ENCODE data around the gene ENPP7. TPM values are rescaled to one million over a fixed set of nuclear protein-coding genes. Genes with fewer than 3 reads are reported as not detected.

Gene ENPP7
- total RNA-seq, 2 experiments from 2014 or later, result 0.14 TPM; not detected in 1

GRCh38 chr17:79695797-79696609 lies 34.7 kb upstream of the ENPP7 start:
- no peaks in the 10 kb centered on the region for H3K9me3 Mint-ChIP-seq
- H3K4me1 Mint-ChIP-seq, result peaks cover 2% of the 10 kb centered on the region
- peaks cover 10% of the 10 kb centered on the region for H3K27me3 Mint-ChIP-seq
- POLR2A ChIA-PET, result no interaction called here
- H3K4me3 Mint-ChIP-seq, result no peak overlapping the region
- DNase-seq (no peak), ATAC-seq (ENCODE audit: low read depth) (no peak)
- H3K27ac Mint-ChIP-seq, result no peak overlapping the region
- no peaks in the 10 kb centered on the region for H3K36me3 Mint-ChIP-seq

- DNase-seq, result no peak
- H3K27ac Mint-ChIP-seq, result no peak overlapping the region
- H3K27me3 Mint-ChIP-seq, result peaks cover 10% of the 10 kb centered on the region
- ATAC-seq (ENCODE audit: low read depth), result no peak
- no peak overlapping the region for H3K4me3 Mint-ChIP-seq
- POLR2A ChIA-PET, result no interaction called here
- H3K4me1 Mint-ChIP-seq, result peaks cover 2% of the 10 kb centered on the region
- H3K36me3 Mint-ChIP-seq, result no peaks in the 10 kb centered on the region
- no peaks in the 10 kb centered on the region for H3K9me3 Mint-ChIP-seq
Observed at GRCh38 chr17:79696610-79696982, 34.1 kb upstream of the ENPP7 start.

DNA sequence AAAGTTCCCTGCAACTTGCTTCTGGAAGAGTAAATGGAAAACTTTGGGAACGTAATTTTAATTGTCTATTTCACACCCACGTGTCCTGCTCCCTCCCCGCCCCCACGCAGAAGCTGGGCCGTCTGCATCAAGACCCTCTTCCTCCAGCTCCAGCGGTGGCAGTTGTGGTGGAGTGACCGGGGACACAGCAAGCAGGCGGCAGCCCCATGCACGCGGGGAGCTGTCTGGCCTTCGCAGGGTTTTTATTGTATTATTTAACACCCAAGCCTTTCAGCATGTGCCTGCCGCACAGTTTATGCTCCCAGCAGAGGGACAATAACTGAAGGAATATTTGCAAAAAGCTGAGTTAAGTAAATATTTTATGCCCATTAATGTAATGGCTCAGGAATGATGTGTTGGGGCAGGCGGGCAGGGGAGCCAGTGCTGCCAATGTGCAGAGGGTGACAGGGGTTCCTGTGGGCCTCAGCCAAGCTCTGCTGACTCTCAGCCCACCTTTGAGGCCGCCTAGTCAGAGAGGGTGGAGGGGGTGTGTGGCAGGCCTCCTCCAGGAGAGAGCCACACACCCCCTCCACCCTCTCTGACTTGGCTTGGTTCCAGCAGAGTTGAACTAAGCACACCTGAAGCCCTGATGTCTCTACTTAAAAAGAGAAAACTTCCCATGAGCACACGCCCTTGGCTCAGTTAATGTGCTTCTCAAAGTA lies 32.4 kb upstream of the ENPP7 start:
- Mint-ChIP-seq H3K9me3 (no peaks in the 10 kb centered on the region), H3K4me1 (peaks cover 2% of the 10 kb centered on the region), H3K4me3 (no peak overlapping the region), H3K36me3 (no peaks in the 10 kb centered on the region), H3K27me3 (peaks cover 10% of the 10 kb centered on the region), H3K27ac (no peak overlapping the region)
- no peak for DNase-seq
- POLR2A ChIA-PET, result no interaction called here
- ATAC-seq (ENCODE audit: low read depth), result no peak

- no peak for DNase-seq
- no peak overlapping the region for H3K27ac Mint-ChIP-seq
- no peaks in the 10 kb centered on the region for H3K9me3 Mint-ChIP-seq
- H3K4me3 Mint-ChIP-seq, result no peak overlapping the region
- H3K36me3 Mint-ChIP-seq, result no peaks in the 10 kb centered on the region
- H3K27me3 Mint-ChIP-seq, result peaks cover 10% of the 10 kb centered on the region
- POLR2A ChIA-PET, result no interaction called here
- peaks cover 2% of the 10 kb centered on the region for H3K4me1 Mint-ChIP-seq
- no peak for ATAC-seq (ENCODE audit: low read depth)
Observed at GRCh38 chr17:79699386-79700036, 31.2 kb upstream of the ENPP7 start.

- Mint-ChIP-seq H3K27me3 (peaks cover 10% of the 10 kb centered on the region), H3K9me3 (no peaks in the 10 kb centered on the region), H3K4me3 (no peak overlapping the region), H3K36me3 (no peaks in the 10 kb centered on the region), H3K4me1 (peaks cover 2% of the 10 kb centered on the region), H3K27ac (no peak overlapping the region)
- DNase-seq (no peak), ATAC-seq (ENCODE audit: low read depth) (no peak)
- POLR2A ChIA-PET, result no interaction called here
Observed at GRCh38 chr17:79700592-79700991, 30.2 kb upstream of the ENPP7 start.

- DNase-seq (no peak), ATAC-seq (ENCODE audit: low read depth) (no peak)
- Mint-ChIP-seq H3K4me1 (peaks cover 2% of the 10 kb centered on the region), H3K27me3 (peaks cover 2% of the 10 kb centered on the region), H3K27ac (no peak overlapping the region), H3K4me3 (no peak overlapping the region), H3K36me3 (no peaks in the 10 kb centered on the region), H3K9me3 (no peaks in the 10 kb centered on the region)
- POLR2A ChIA-PET, result no interaction called here
Observed at GRCh38 chr17:79702034-79702433, 28.7 kb upstream of the ENPP7 start.

DNA sequence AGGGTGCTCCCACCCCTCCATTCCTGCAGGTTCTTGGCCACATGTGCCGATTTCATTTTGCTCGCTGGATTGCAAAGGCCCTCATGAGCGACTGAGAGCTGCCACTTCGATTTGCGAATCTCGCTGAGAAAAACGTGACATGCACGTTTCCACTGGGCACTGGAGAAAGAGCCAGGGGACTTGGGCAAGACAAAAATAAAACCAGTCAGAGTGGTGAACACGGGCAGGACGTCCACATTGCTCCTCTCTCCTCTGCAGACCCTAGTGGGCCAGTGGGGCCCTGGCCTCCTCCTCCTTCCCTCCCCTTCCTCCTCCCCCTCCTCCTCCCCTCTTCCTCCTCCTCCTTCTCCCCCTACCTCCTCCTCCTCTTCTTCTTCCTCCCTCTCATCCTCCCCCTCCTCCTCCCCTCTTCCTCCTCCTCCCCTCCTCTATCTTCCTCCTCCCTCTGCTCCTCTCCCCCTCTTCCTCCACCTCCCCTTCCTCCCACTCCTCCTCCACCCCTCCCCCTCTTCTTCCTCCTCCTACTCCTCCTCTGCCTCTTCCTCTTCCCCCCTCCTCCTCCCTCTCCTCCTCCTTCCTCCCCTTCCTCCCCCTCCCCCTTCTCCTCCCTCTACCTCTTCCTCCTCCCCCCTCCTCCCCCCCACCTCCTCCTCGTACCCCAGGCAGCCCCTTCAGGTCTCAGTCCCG lies 28.1 kb upstream of the ENPP7 start:
- no peak for DNase-seq
- H3K4me1 Mint-ChIP-seq, result no peaks in the 10 kb centered on the region
- no peak overlapping the region for H3K27ac Mint-ChIP-seq
- no peak for ATAC-seq (ENCODE audit: low read depth)
- POLR2A ChIA-PET, result no interaction called here
- no peak overlapping the region for H3K4me3 Mint-ChIP-seq
- no peaks in the 10 kb centered on the region for H3K27me3 Mint-ChIP-seq
- H3K9me3 Mint-ChIP-seq, result no peaks in the 10 kb centered on the region
- H3K36me3 Mint-ChIP-seq, result no peaks in the 10 kb centered on the region

DNA sequence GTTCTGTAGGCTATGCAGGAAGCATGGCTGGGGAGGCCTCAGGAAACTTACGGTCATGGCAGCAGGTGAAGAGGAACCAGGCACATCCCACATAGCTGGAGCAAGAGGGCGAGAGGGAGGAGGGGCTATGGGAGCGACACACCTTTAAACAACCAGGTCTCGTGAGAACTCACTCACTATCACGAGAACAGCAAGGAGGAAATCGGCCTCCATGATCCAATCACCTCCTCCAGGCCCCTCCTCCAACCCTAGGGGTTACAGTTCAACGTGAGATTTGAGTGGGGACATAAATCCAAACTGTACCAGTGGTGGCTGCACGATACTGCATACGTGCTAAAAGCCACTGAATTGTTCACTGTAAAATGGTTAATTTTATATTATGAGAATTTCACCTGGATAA lies 26.1 kb upstream of the ENPP7 start:
- ATAC-seq (ENCODE audit: low read depth) (no peak), DNase-seq (no peak)
- Mint-ChIP-seq H3K4me1 (no peaks in the 10 kb centered on the region), H3K4me3 (no peak overlapping the region), H3K36me3 (no peaks in the 10 kb centered on the region), H3K27me3 (no peaks in the 10 kb centered on the region), H3K27ac (no peak overlapping the region), H3K9me3 (no peaks in the 10 kb centered on the region)
- POLR2A ChIA-PET, result no interaction called here

DNA sequence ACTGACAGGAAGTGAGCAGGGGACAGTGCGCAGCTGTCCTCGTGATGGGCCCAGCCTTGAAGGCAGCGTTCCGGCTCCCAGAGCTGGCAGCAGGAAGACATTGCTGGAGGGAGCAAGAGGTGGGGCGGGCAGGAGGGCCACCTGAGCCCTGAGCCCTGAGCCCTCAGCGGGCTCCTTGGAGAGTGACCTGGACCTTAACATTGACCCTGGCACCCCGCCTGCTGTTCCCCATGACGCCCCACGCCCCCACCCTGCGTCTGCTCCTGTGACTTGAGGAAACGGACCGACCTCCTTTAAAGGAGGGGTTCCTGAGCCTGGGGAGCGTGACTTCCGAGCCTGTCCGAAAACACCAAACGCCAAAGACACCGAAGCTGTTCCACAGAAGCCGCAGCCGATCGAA lies 25.1 kb upstream of the ENPP7 start:
- Mint-ChIP-seq H3K36me3 (no peaks in the 10 kb centered on the region), H3K4me1 (no peaks in the 10 kb centered on the region), H3K27me3 (no peaks in the 10 kb centered on the region), H3K9me3 (no peaks in the 10 kb centered on the region), H3K27ac (no peak overlapping the region), H3K4me3 (no peak overlapping the region)
- no peak for ATAC-seq (ENCODE audit: low read depth)
- POLR2A ChIA-PET, result no interaction called here
- DNase-seq, result no peak

- Mint-ChIP-seq H3K36me3 (no peaks in the 10 kb centered on the region), H3K4me3 (no peak overlapping the region), H3K27ac (no peak overlapping the region), H3K27me3 (no peaks in the 10 kb centered on the region), H3K9me3 (no peaks in the 10 kb centered on the region), H3K4me1 (no peaks in the 10 kb centered on the region)
- ATAC-seq (ENCODE audit: low read depth) (no peak), DNase-seq (no peak)
- POLR2A ChIA-PET, result no interaction called here
Observed at GRCh38 chr17:79706931-79707850, 23.6 kb upstream of the ENPP7 start.

DNA sequence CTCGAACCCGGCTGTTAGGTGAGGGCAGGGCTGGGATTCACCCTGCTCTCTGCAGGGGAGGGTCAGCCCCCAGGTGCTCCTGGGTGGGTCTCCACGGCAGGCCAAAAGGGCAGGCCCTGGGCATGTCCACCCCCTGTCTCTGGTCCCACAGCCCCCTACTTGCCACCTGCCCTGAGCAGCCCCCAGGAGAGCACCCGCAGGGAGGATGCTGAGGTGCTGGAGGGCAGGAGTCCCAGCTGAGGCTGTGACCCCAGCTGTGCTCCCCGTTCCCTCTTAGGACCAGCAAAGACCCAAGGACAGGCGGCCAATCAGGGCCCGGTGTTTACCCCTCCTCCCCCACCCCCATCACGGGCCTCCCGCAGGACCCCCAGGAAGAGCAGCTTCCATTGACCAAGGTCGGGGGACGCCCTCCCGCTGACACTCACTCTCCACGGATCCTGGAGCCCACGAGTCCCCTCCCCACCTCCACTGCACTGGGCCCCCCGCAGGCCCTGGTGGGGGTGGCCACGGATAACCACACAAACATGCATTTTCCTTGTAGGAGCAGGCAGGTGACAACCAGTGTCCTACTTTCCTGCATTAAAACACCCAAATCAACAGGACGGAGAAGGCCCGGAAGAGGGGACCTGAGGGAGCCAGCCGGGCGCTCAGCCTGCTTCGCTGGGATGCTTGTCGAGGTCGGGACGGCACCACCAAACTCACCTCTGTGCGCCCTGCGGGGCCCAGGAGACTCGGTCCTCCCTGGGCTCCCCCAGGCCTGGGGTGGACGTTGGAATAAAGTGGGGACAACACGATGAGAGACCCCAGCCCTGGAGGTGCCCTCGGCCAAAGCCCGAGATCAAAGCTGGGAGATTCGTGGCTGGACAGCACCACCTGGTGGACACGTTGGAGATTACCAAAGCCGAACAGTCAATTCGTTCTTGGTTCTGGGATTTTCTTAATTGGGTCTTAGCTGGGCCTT lies 22.5 kb upstream of the ENPP7 start:
- peak; percentile 61 for ATAC-seq (ENCODE audit: low read depth)
- Mint-ChIP-seq H3K9me3 (no peaks in the 10 kb centered on the region), H3K27ac (no peak overlapping the region)

GRCh38 chr17:79711715-79712305 lies 18.9 kb upstream of the ENPP7 start:
- H3K4me1 Mint-ChIP-seq, result no peaks in the 10 kb centered on the region
- H3K36me3 Mint-ChIP-seq, result no peaks in the 10 kb centered on the region
- no peaks in the 10 kb centered on the region for H3K9me3 Mint-ChIP-seq
- no peak overlapping the region for H3K27ac Mint-ChIP-seq
- POLR2A ChIA-PET, result no interaction called here
- H3K27me3 Mint-ChIP-seq, result no peaks in the 10 kb centered on the region
- ATAC-seq (ENCODE audit: low read depth) (no peak), DNase-seq (no peak)
- H3K4me3 Mint-ChIP-seq, result no peak overlapping the region

More for the DNA sequence above, 22.5 kb upstream of the ENPP7 start:
- Mint-ChIP-seq H3K36me3 (no peaks in the 10 kb centered on the region), H3K27me3 (no peaks in the 10 kb centered on the region), H3K4me3 (peak overlapping the region; percentile 19), H3K4me1 (no peaks in the 10 kb centered on the region)
- DNase-seq, result peak; percentile 69
- POLR2A ChIA-PET, result no interaction called here
